Peyer's patch (tissue), 4 donors: ENCODE measurements around the gene MYT1.

Experiments used
- POLR2A ChIP-seq, 2 donors: fragments of 450-650 bp; IDR thresholded peaks; one replicate each; pipeline ENCODE4 v1.5.1; 2017; ENCODE audit warnings: antibody characterized with exemption in 2 of 2, mild to moderate bottlenecking in 2 of 2, moderate library complexity in 2 of 2
- TF ChIP-seq, protein P1 (sequence below), 6 experiments: fragments of 450-650 bp in 4 of 6; fragments of 200-600 bp in 2 of 6; sonication (generic) in 1 of 6; IDR thresholded peaks; one replicate each; pipeline ENCODE4 v1.5.1; 2017 to 2019; ENCODE audit warnings: antibody characterized with exemption in 6 of 6, mild to moderate bottlenecking in 3 of 6, moderate library complexity in 1 of 6

- TF ChIP-seq, protein P1, sequence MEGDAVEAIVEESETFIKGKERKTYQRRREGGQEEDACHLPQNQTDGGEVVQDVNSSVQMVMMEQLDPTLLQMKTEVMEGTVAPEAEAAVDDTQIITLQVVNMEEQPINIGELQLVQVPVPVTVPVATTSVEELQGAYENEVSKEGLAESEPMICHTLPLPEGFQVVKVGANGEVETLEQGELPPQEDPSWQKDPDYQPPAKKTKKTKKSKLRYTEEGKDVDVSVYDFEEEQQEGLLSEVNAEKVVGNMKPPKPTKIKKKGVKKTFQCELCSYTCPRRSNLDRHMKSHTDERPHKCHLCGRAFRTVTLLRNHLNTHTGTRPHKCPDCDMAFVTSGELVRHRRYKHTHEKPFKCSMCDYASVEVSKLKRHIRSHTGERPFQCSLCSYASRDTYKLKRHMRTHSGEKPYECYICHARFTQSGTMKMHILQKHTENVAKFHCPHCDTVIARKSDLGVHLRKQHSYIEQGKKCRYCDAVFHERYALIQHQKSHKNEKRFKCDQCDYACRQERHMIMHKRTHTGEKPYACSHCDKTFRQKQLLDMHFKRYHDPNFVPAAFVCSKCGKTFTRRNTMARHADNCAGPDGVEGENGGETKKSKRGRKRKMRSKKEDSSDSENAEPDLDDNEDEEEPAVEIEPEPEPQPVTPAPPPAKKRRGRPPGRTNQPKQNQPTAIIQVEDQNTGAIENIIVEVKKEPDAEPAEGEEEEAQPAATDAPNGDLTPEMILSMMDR (IDR thresholded peaks at IDR 0.05), result no peak
- TF ChIP-seq POLR2A (IDR thresholded peaks at IDR 0.05), result no peak
These were observed 7.0 kb downstream of the MYT1 start for GRCh38 chr20:64171211-64171610.
